Stimulated activated CD8-positive, alpha-beta memory T cell treated with anti-CD3 and anti-CD28 coated beads, Interleukin-2, amount 100 ng/mL, for 48 hours (primary cell): ENCODE data around the gene SHC1.
A peak's percentile ranks its signal among the peaks of the same experiment; 100 is the strongest.

Source experiments
- DNase-seq, 2 donors: peaks; one replicate each; pipeline ENCODE4 v3.0.0-alpha.2; 2020; ENCODE audit warnings: low read depth in 2 of 2

Gene SHC1

GRCh38 chr1:154973344-154974101 is 3.0 kb upstream of the SHC1 start:
- peak; percentile 90 to 95 for DNase-seq

- DNase-seq = no peak
Observed at GRCh38 chr1:154972517-154973343, 2.2 kb upstream of the SHC1 start.

- DNase-seq = no peak
Observed at GRCh38 chr1:154972213-154972516, 1.6 kb upstream of the SHC1 start.

GRCh38 chr1:154971341-154971998 is 923 bp upstream of the SHC1 start:
- no peak for DNase-seq

GRCh38 chr1:154969860-154970452 is 591 bp downstream of the SHC1 start:
- no peak for DNase-seq

- DNase-seq = no peak
Observed at GRCh38 chr1:154969246-154969645, 1.3 kb downstream of the SHC1 start.

GRCh38 chr1:154968731-154969130 is 1.8 kb downstream of the SHC1 start:
- no peak for DNase-seq

GRCh38 chr1:154967331-154967950 is 3.1 kb downstream of the SHC1 start:
- no peak for DNase-seq

- no peak for DNase-seq
Observed at GRCh38 chr1:154966111-154966510, 4.4 kb downstream of the SHC1 start.

GRCh38 chr1:154964359-154964758 is 6.2 kb downstream of the SHC1 start:
- no peak for DNase-seq

GRCh38 chr1:154963643-154964042 is 6.9 kb downstream of the SHC1 start:
- no peak for DNase-seq

- DNase-seq = no peak
Observed at GRCh38 chr1:154962795-154963330, 7.7 kb downstream of the SHC1 start.

- DNase-seq = no peak
Observed at GRCh38 chr1:154962156-154962749, 8.3 kb downstream of the SHC1 start.

GRCh38 chr1:154961207-154962155 is 9.1 kb downstream of the SHC1 start, which contains the start of gene PYGO2:
Gene PYGO2 (minus strand): TSS chr1:154961782. CDS start chr1:154961576, 206 bp downstream.
- DNase-seq = peak; percentile 76 to 78

GRCh38 chr1:154960446-154961136 is 10.0 kb downstream of the SHC1 start:
- no peak for DNase-seq

- no peak for DNase-seq
Observed at GRCh38 chr1:154959426-154959780, 11.1 kb downstream of the SHC1 start.

- DNase-seq = no peak
Observed at GRCh38 chr1:154958681-154959425, 11.7 kb downstream of the SHC1 start.

GRCh38 chr1:154958036-154958435 is 12.5 kb downstream of the SHC1 start:
- no peak for DNase-seq
